Breast epithelium (tissue), 3 donors: ENCODE data around the gene NOB1.

Source experiments
- CTCF ChIP-seq, 3 donors: fragments of 450-650 bp; IDR thresholded peaks; one replicate each; pipeline ENCODE4 v1.5.1; 2016 to 2017; ENCODE audit warnings: antibody characterized with exemption in 3 of 3, mild to moderate bottlenecking in 3 of 3, moderate library complexity in 3 of 3
- POLR2A ChIP-seq: fragments of 450-650 bp; IDR thresholded peaks from one replicate; pipeline ENCODE4 v1.6.1; 2016; ENCODE audit warnings: antibody characterized with exemption, mild to moderate bottlenecking, moderate library complexity
- POLR2AphosphoS5 ChIP-seq, 3 donors: sonication (generic); formaldehyde crosslinking; IDR thresholded peaks; one replicate each; pipeline ENCODE4 v1.6.1; 2017; ENCODE audit warnings: antibody characterized with exemption in 3 of 3

- TF ChIP-seq CTCF (IDR thresholded peaks at IDR 0.05) (no peak), POLR2A (no peak), POLR2AphosphoS5 (IDR thresholded peaks at IDR 0.05) (peak in 1 of 3 donors; percentile 19)
Observed at GRCh38 chr16:69711115-69711740, 43.5 kb downstream of the NOB1 start.
